Ishikawa (cell line): ENCODE results near the gene AFG3L2.

ENCODE experiments used
- CEBPB ChIP-seq: IDR thresholded peaks from 2 replicates; pipeline ENCODE4 v1.6.1; 2012
- CREB1 ChIP-seq: IDR thresholded peaks from 2 replicates; pipeline ENCODE4 v1.6.1; 2012; ENCODE audit warnings: low read depth
- EGR1 ChIP-seq: IDR thresholded peaks from 2 replicates; pipeline ENCODE4 v1.6.1; 2012
- EP300 ChIP-seq: IDR thresholded peaks from 2 replicates; pipeline ENCODE4 v1.6.1; 2012; ENCODE audit warnings: borderline replicate concordance
- FOXM1 ChIP-seq: IDR thresholded peaks from 2 replicates; pipeline ENCODE4 v1.6.1; 2012; ENCODE audit warnings: low read depth, borderline replicate concordance
- MAX ChIP-seq: IDR thresholded peaks from 2 replicates; pipeline ENCODE4 v1.6.1; 2012
- NFIC ChIP-seq: IDR thresholded peaks from 2 replicates; pipeline ENCODE4 v1.6.1; 2012
- RAD21 ChIP-seq: IDR thresholded peaks from 2 replicates; pipeline ENCODE4 v1.6.1; 2012; ENCODE audit warnings: low read depth
- REST ChIP-seq: IDR thresholded peaks from 2 replicates; pipeline ENCODE4 v1.6.1; 2012; ENCODE audit warnings: low read depth, mild to moderate bottlenecking
- TAF1 ChIP-seq: IDR thresholded peaks from 2 replicates; pipeline ENCODE4 v1.6.1; 2012; ENCODE audit warnings: low read depth, mild to moderate bottlenecking
- TCF12 ChIP-seq: IDR thresholded peaks from 2 replicates; pipeline ENCODE4 v1.6.1; 2012; ENCODE audit warnings: low read depth
- TEAD4 ChIP-seq: IDR thresholded peaks from 2 replicates; pipeline ENCODE4 v1.6.1; 2012
- USF1 ChIP-seq: IDR thresholded peaks from 2 replicates; pipeline ENCODE4 v1.6.1; 2012
- YY1 ChIP-seq: IDR thresholded peaks from 2 replicates; pipeline ENCODE4 v1.6.1; 2012; ENCODE audit warnings: low read depth
- ZBTB7A ChIP-seq: IDR thresholded peaks from 2 replicates; pipeline ENCODE4 v1.6.1; 2012; ENCODE audit warnings: low read depth

AFG3L2 gene

GRCh38 chr18:12347895-12348294, 29.1 kb downstream of the AFG3L2 start:
- TF ChIP-seq ZBTB7A (no peak), FOXM1 (no peak), MAX (no peak), CREB1 (no peak), CEBPB (no peak), TAF1 (no peak), TCF12 (no peak), USF1 (no peak), YY1 (no peak), RAD21 (no peak), EGR1 (no peak), REST (no peak), EP300 (no peak), TEAD4 (no peak), NFIC (no peak)

GRCh38 chr18:12346240-12346565, 30.8 kb downstream of the AFG3L2 start:
- TF ChIP-seq EP300: no peak
- TF ChIP-seq FOXM1: no peak
- no peak for TF ChIP-seq CEBPB
- TF ChIP-seq EGR1: no peak
- TF ChIP-seq TCF12: no peak
- TF ChIP-seq CREB1: no peak
- no peak for TF ChIP-seq USF1
- no peak for TF ChIP-seq TEAD4
- TF ChIP-seq NFIC: no peak
- TF ChIP-seq TAF1: no peak
- TF ChIP-seq RAD21: no peak
- TF ChIP-seq YY1: no peak
- TF ChIP-seq ZBTB7A: no peak
- no peak for TF ChIP-seq MAX
- TF ChIP-seq REST: no peak

GRCh38 chr18:12345491-12346239, 31.4 kb downstream of the AFG3L2 start:
- no peak for TF ChIP-seq TEAD4
- TF ChIP-seq CEBPB: no peak
- no peak for TF ChIP-seq EGR1
- no peak for TF ChIP-seq REST
- TF ChIP-seq EP300: no peak
- no peak for TF ChIP-seq TCF12
- TF ChIP-seq ZBTB7A: no peak
- no peak for TF ChIP-seq YY1
- no peak for TF ChIP-seq CREB1
- no peak for TF ChIP-seq NFIC
- no peak for TF ChIP-seq FOXM1
- TF ChIP-seq USF1: no peak
- no peak for TF ChIP-seq TAF1
- TF ChIP-seq MAX: no peak
- no peak for TF ChIP-seq RAD21
